WERI-Rb-1 (cell line): ENCODE measurements around the gene KLK6.

Experiments used
- DNase-seq: peaks from one replicate; pipeline ENCODE4 v3.0.0-alpha.2; 2020
- H3K27ac ChIP-seq: fragments of 250-450 bp; sonication (Bioruptor Pico); 2 replicates; pipeline ENCODE4 v1.5.1; 2020; ENCODE audit warnings: mild to moderate bottlenecking, moderate library complexity
- H3K27me3 ChIP-seq: fragments of 250-450 bp; sonication (Bioruptor Pico); 2 replicates; pipeline ENCODE4 v1.5.1; 2021; ENCODE audit warnings: mild to moderate bottlenecking, low read depth, moderate library complexity; ENCODE audit not compliant: insufficient read depth, severe bottlenecking
- H3K36me3 ChIP-seq: fragments of 250-450 bp; sonication (Bioruptor Pico); 2 replicates; pipeline ENCODE4 v1.5.1; 2020; ENCODE audit warnings: mild to moderate bottlenecking, moderate library complexity
- H3K4me3 ChIP-seq: 2 replicates; pipeline ENCODE4 v1.5.1; 2011; ENCODE audit warnings: low read depth, mild to moderate bottlenecking, control low read depth, low read length
- H3K9me3 ChIP-seq: fragments of 250-450 bp; sonication (Bioruptor Pico); 2 replicates; pipeline ENCODE4 v1.5.1; 2021; ENCODE audit warnings: mild to moderate bottlenecking, moderate library complexity; ENCODE audit not compliant: severe bottlenecking
- CTCF ChIP-seq: IDR thresholded peaks from 2 replicates; pipeline ENCODE4 v1.5.1; 2011; ENCODE audit warnings: low read depth, mild to moderate bottlenecking, control low read depth, inconsistent platforms, low read length

KLK6 gene

GRCh38 chr19:50921426-50922316 is 47.7 kb downstream of the KLK6 start:
- H3K27me3 ChIP-seq: peaks cover 82% of the 10 kb centered on the region
- no peak overlapping the region for H3K27ac ChIP-seq
- H3K9me3 ChIP-seq: peaks cover 6% of the 10 kb centered on the region
- no peak for TF ChIP-seq CTCF
- no peak for DNase-seq
- no peak overlapping the region for H3K4me3 ChIP-seq
- H3K36me3 ChIP-seq: no peaks in the 10 kb centered on the region

GRCh38 chr19:50916069-50916468 is 53.3 kb downstream of the KLK6 start:
- DNase-seq: no peak
- no peak overlapping the region for H3K27ac ChIP-seq

GRCh38 chr19:50912727-50913716 is 56.4 kb downstream of the KLK6 start:
- no peak for DNase-seq
- Histone ChIP-seq H3K27me3 (peaks cover 78% of the 10 kb centered on the region), H3K4me3 (no peak overlapping the region)

More at GRCh38 chr19:50916069-50916468, 53.3 kb downstream of the KLK6 start:
- Histone ChIP-seq H3K4me3 (no peak overlapping the region), H3K36me3 (no peaks in the 10 kb centered on the region), H3K27me3 (peaks cover 74% of the 10 kb centered on the region), H3K9me3 (peaks cover 6% of the 10 kb centered on the region)
- TF ChIP-seq CTCF: no peak

GRCh38 chr19:50912102-50912599 is 57.2 kb downstream of the KLK6 start:
- no peak for DNase-seq
- TF ChIP-seq CTCF: no peak
- Histone ChIP-seq H3K36me3 (no peaks in the 10 kb centered on the region), H3K27me3 (peaks cover 81% of the 10 kb centered on the region), H3K4me3 (no peak overlapping the region), H3K9me3 (no peaks in the 10 kb centered on the region), H3K27ac (no peak overlapping the region)

More at GRCh38 chr19:50912727-50913716, 56.4 kb downstream of the KLK6 start:
- H3K9me3 ChIP-seq: no peaks in the 10 kb centered on the region
- no peak for TF ChIP-seq CTCF
- no peak overlapping the region for H3K27ac ChIP-seq
- H3K36me3 ChIP-seq: no peaks in the 10 kb centered on the region

- H3K4me3 ChIP-seq: no peak within 1 kb of the TSS
- no peak for TF ChIP-seq CTCF
- H3K27me3 ChIP-seq: peaks cover 81% of the 10 kb centered on the region
- H3K9me3 ChIP-seq: no peaks in the 10 kb centered on the region
- DNase-seq: no peak
- no peak within 1 kb of the TSS for H3K27ac ChIP-seq
- no peaks in the 10 kb centered on the region for H3K36me3 ChIP-seq
Observed at GRCh38 chr19:50911206-50912101, 57.9 kb downstream of the KLK6 start, which contains the start of gene KLK4. KLK4 (minus strand) TSS chr19:50911395; CDS start chr19:50910738, 657 bp downstream.
